ENCODE results near the gene RNF113B.

DNA sequence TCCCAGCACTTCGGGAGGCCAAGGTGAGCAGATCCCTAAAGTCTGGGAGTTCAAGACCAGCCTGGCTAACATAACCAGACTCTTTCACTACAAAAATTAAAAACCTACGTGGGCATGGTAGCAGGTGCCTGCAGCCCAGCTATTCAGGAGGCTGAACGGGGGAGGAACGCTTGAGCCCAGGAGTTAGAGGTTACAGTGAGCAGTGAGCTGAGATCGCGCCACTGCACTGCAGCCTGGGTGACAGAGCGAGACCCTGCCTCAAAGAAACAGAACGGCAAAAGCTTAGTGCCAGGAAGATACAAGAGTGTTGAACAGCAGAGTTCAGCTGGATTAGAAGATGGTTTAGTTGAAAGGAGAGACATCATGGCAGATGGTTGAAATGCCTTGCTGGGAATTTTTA is 24.1 kb upstream of the RNF113B start:
- TF ChIP-seq CTCF (IDR thresholded peaks at IDR 0.05) = no peak
- TF ChIP-seq EZH2 (IDR thresholded peaks at IDR 0.05; ENCODE audit: borderline replicate concordance, insufficient read depth, low read depth, low read length, poor library complexity, severe bottlenecking) = no peak

Measured in B cell (primary cell).